ENCODE measurements around the gene PHACTR4. TPM values are rescaled to one million over a fixed set of nuclear protein-coding genes. Genes with fewer than 3 reads are reported as not detected.

The PHACTR4 gene
- total RNA-seq, 1 experiment from 2014 or later, result 52.9 TPM

DNA sequence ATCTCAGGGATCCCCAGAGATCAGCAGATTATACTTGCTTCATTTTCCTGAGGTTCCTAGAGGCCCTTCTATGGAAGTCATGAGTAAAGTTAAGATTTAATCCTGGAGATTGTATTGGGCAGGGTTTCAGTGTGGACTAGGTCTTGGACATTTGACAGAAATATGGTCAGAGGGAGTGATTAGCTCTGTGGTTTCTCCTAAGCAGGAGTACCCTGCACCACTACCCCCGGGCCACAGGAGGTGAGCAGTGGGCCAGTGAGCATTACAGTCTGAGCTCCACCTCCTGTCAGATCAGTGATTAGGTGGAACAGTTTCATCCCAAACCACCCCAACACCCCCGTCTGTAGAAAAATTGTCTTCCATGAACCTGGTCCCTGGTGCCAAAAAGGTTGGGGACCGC is 43.2 kb downstream of the PHACTR4 start:
- ChIA-PET POLR2A (interaction anchor here (0.5 kb wide), 1 partner anchor 8 kb away, joined by 4 read pairs; no protein-coding TSS in a partner anchor), CTCF (interaction anchor here (0.5 to 3.5 kb wide), 3 partner anchors 23 to 945 kb away, joined by 3 to 10 read pairs (median 4); no protein-coding TSS in a partner anchor)
- DNase-seq (ENCODE audit: low spot score) (no peak), ATAC-seq (peak; percentile 52)
- no peak for TF ChIP-seq KAT7 (CRISPR knock-in tag; IDR thresholded peaks at IDR 0.05; ENCODE audit: borderline replicate concordance)
- TF ChIP-seq HMGA2 (CRISPR knock-in tag; IDR thresholded peaks at IDR 0.05), result no peak
- no peak for TF ChIP-seq ZNF138 (CRISPR knock-in tag; conservative IDR thresholded peaks at IDR 0.05)
- no peak for TF ChIP-seq ELF4 (CRISPR knock-in tag; IDR thresholded peaks at IDR 0.05; ENCODE audit: low read depth)
- no peak for TF ChIP-seq SMAD4 (CRISPR knock-in tag; IDR thresholded peaks at IDR 0.05)
- TF ChIP-seq IRF2 (CRISPR knock-in tag; IDR thresholded peaks at IDR 0.05; ENCODE audit: borderline replicate concordance, low read depth), result no peak
- no peak for TF ChIP-seq FOXJ3 (CRISPR knock-in tag; IDR thresholded peaks at IDR 0.05; ENCODE audit: borderline replicate concordance)
- TF ChIP-seq TP53 (CRISPR knock-in tag; IDR thresholded peaks at IDR 0.05), result no peak
- TF ChIP-seq HMGXB4 (CRISPR knock-in tag; IDR thresholded peaks at IDR 0.05), result no peak
- Mint-ChIP-seq H3K27ac (peak overlapping the region; percentile 82; the same call in 1 of the 2 replicates), H3K9me3 (no peaks in the 10 kb centered on the region), H3K4me3 (no peak overlapping the region), H3K4me1 (peaks cover 47% of the 10 kb centered on the region), H3K27me3 (ENCODE audit: low read depth) (no peaks in the 10 kb centered on the region), H3K36me3 (no peaks in the 10 kb centered on the region)

- H3K9me3 Mint-ChIP-seq, result no peaks in the 10 kb centered on the region
- H3K27ac Mint-ChIP-seq, result peak overlapping the region; percentile 87
- POLR2A ChIA-PET, result no interaction called here
- peaks cover 40% of the 10 kb centered on the region for H3K4me1 Mint-ChIP-seq
- H3K27me3 Mint-ChIP-seq (ENCODE audit: low read depth), result no peaks in the 10 kb centered on the region
- DNase-seq (ENCODE audit: low spot score), result no peak
- no peak for ATAC-seq
- H3K4me3 Mint-ChIP-seq, result no peak overlapping the region
- H3K36me3 Mint-ChIP-seq, result no peaks in the 10 kb centered on the region
- CTCF ChIA-PET, result no interaction called here
- TF ChIP-seq ZNF671 (CRISPR knock-in tag; IDR thresholded peaks at IDR 0.05), result no peak
- TF ChIP-seq, protein P1, sequence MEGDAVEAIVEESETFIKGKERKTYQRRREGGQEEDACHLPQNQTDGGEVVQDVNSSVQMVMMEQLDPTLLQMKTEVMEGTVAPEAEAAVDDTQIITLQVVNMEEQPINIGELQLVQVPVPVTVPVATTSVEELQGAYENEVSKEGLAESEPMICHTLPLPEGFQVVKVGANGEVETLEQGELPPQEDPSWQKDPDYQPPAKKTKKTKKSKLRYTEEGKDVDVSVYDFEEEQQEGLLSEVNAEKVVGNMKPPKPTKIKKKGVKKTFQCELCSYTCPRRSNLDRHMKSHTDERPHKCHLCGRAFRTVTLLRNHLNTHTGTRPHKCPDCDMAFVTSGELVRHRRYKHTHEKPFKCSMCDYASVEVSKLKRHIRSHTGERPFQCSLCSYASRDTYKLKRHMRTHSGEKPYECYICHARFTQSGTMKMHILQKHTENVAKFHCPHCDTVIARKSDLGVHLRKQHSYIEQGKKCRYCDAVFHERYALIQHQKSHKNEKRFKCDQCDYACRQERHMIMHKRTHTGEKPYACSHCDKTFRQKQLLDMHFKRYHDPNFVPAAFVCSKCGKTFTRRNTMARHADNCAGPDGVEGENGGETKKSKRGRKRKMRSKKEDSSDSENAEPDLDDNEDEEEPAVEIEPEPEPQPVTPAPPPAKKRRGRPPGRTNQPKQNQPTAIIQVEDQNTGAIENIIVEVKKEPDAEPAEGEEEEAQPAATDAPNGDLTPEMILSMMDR (IDR thresholded peaks at IDR 0.05), result no peak
- TF ChIP-seq RORB (CRISPR knock-in tag; IDR thresholded peaks at IDR 0.05), result no peak
- no peak for TF ChIP-seq RELA (CRISPR knock-in tag; IDR thresholded peaks at IDR 0.05; ENCODE audit: borderline replicate concordance)
- TF ChIP-seq HMGA2 (CRISPR knock-in tag; IDR thresholded peaks at IDR 0.05), result no peak
- TF ChIP-seq NR3C1 (CRISPR knock-in tag; conservative IDR thresholded peaks at IDR 0.05; ENCODE audit: low read depth), result no peak
- no peak for TF ChIP-seq ZNF532 (CRISPR knock-in tag; IDR thresholded peaks at IDR 0.05; ENCODE audit: borderline replicate concordance)
- TF ChIP-seq NFATC4 (CRISPR knock-in tag; IDR thresholded peaks at IDR 0.05), result no peak
- TF ChIP-seq AFF4 (CRISPR knock-in tag; IDR thresholded peaks at IDR 0.05; ENCODE audit: borderline replicate concordance), result no peak
- TF ChIP-seq ZNF232 (CRISPR knock-in tag; IDR thresholded peaks at IDR 0.05), result no peak
- TF ChIP-seq ZNF317 (CRISPR knock-in tag; IDR thresholded peaks at IDR 0.05; ENCODE audit: borderline replicate concordance, low read depth), result no peak
- TF ChIP-seq IRF2 (CRISPR knock-in tag; IDR thresholded peaks at IDR 0.05; ENCODE audit: borderline replicate concordance, low read depth), result no peak
- TF ChIP-seq NFE2L1 (CRISPR knock-in tag; IDR thresholded peaks at IDR 0.05), result no peak
- TF ChIP-seq, protein P2, sequence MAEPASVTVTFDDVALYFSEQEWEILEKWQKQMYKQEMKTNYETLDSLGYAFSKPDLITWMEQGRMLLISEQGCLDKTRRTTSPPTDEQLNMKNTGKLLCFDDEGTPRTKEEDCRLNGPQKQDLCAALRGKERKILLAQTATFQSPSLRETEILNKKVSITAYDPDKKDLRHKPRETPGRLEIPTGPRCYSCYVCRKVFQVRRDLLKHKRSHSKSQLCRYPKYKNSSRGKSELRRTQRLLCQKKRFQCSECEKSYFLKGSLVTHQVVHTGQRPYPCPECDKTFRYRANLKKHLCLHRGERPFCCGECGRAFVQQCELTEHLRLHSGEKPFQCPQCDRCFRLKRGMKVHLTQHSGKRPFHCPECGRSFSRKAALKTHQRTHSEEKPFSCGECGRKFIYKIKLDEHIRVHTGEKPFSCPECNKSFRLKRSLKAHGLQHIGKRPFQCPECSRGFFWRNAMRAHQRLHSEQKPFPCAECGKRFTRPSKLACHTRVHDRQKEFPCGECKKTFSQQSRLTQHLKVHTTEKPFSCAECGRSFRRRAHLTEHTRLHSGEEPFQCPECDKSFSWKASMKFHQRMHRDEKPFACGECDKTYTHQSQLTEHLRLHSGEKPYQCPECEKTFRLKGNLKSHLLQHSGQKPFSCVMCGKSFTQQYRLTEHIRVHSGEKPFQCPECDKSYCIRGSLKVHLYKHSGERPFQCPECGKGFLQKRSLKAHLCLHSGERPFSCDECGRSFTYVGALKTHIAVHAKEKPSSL (CRISPR knock-in tag; conservative IDR thresholded peaks at IDR 0.05), result no peak
These were observed 47.1 kb downstream of the PHACTR4 start for GRCh38 chr1:28416509-28417194.
